ENCODE measurements around the gene NPBWR2.

Gene NPBWR2

GRCh38 chr20:64106981-64107735, at the start of gene NPBWR2:
NPBWR2 (minus strand) TSS chr20:64107565; CDS start chr20:64106831, 734 bp downstream.
- H3K4me3 ChIP-seq (ENCODE audit: low read depth, low read length), result no peak within 1 kb of the TSS
- no peak for DNase-seq (ENCODE audit: low read depth)

DNA sequence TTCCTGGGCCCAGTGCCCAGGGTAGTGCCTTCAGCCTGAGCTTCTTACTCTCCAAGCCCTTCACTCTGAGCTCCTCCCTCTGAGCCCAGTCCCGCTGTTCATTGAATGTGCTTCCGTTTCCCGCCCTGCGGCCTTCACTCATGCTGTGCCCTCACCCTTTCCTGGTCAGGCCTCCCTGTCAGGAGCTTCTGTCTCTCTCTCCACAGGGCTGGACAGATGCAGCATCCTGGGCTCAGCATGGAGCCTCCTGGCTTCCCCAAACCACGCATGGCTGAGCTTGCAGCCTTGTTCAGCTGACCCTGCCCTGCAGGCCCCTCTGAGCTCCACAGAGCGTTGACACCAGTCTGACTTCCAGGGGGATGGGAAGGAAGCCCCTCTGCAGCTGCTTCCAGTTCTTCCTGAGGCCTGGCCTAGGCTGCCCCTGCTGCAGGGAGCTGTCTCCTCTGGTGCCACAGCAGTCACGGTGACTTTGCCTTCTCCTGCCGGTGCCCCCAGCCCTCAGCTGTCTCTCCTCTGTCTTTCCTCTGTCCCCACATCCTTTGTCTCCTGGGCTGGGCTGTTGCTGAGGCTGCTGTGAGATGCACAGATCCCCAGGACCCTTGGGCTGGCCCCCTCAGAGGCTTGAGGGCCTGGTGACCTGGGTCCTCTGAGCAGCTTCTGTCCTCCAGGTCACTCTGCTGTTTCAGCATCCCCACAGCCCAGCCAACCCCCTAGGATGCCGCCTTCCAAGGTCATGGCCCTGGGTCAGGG, 48.9 kb upstream of the NPBWR2 start:
- no peak overlapping the region for H3K4me3 ChIP-seq (ENCODE audit: low read depth, low read length)
- no peak for DNase-seq (ENCODE audit: low read depth)

- DNase-seq (ENCODE audit: low read depth), result no peak
- no peak overlapping the region for H3K4me3 ChIP-seq (ENCODE audit: low read depth, low read length)
Observed at GRCh38 chr20:64155258-64156135, 48.1 kb upstream of the NPBWR2 start.

GRCh38 chr20:64154590-64155257, 47.4 kb upstream of the NPBWR2 start:
- H3K4me3 ChIP-seq (ENCODE audit: low read depth, low read length), result no peak overlapping the region
- DNase-seq (ENCODE audit: low read depth), result no peak

DNA sequence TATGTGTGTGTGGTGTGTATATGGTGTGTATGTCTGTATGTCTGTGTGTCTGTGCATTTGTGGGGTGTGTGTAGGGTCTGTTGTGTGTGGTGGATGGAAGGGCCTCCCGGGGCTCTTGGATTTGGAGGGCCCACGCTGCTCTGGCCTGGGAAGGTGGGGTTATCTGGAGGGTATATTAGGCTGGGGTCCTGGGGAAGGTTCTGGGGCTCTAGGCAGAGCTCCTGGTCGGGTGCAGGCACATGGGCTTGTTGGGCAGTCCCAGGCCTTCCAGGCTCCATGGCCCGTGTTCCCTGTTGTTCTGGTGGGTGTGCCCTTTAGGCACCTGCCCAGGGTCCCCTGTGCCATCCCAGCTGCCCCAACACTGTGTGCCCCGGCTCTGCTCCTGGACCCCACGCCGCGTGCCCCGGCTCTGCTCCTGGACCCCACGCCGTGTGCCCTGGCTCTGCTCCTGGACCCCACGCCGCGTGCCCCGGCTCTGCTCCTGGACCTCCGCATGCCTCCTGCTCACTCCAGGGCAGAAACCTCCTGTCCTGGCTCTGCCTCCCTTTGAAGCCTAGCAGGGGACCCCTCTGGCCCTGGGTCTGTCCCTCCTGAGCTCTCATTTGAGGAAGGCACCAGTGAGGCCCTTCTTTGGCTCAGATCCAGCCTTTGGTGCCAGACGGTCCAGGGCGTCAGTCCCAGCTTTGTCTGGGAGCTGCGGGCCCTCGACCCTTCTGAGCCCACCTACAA, 46.7 kb upstream of the NPBWR2 start:
- H3K4me3 ChIP-seq (ENCODE audit: low read depth, low read length), result no peak overlapping the region

GRCh38 chr20:64153410-64153809, 46.0 kb upstream of the NPBWR2 start:
- no peak overlapping the region for H3K4me3 ChIP-seq (ENCODE audit: low read depth, low read length)
- no peak for DNase-seq (ENCODE audit: low read depth)

More for the DNA sequence above, 46.7 kb upstream of the NPBWR2 start:
- no peak for DNase-seq (ENCODE audit: low read depth)

DNA sequence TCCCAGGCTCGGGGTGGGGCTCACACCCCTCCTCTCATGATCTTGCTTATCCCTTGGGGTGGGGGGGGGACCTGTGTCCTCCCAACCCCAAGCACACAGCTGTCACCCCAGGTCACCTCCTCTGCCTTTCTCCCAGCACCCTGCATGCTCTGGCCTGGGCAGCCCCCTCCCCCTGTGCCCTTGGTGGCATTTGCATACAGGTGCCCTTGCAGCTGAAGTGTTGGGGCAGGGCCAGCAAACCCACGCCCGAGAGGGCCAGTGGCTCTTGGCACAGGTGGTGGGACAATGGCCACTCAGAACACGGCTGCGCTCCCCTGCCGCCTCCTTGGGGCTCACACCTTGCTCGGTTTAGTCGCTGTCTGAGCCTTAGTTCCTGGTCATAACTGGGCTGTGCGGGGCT, 45.5 kb upstream of the NPBWR2 start:
- DNase-seq (ENCODE audit: low read depth), result no peak
- no peak overlapping the region for H3K4me3 ChIP-seq (ENCODE audit: low read depth, low read length)

GRCh38 chr20:64151633-64152530, 44.5 kb upstream of the NPBWR2 start:
- no peak for DNase-seq (ENCODE audit: low read depth)
- no peak overlapping the region for H3K4me3 ChIP-seq (ENCODE audit: low read depth, low read length)

- H3K4me3 ChIP-seq (ENCODE audit: low read depth, low read length), result no peak overlapping the region
- no peak for DNase-seq (ENCODE audit: low read depth)
Observed at GRCh38 chr20:64150756-64151632, 43.6 kb upstream of the NPBWR2 start.

DNA sequence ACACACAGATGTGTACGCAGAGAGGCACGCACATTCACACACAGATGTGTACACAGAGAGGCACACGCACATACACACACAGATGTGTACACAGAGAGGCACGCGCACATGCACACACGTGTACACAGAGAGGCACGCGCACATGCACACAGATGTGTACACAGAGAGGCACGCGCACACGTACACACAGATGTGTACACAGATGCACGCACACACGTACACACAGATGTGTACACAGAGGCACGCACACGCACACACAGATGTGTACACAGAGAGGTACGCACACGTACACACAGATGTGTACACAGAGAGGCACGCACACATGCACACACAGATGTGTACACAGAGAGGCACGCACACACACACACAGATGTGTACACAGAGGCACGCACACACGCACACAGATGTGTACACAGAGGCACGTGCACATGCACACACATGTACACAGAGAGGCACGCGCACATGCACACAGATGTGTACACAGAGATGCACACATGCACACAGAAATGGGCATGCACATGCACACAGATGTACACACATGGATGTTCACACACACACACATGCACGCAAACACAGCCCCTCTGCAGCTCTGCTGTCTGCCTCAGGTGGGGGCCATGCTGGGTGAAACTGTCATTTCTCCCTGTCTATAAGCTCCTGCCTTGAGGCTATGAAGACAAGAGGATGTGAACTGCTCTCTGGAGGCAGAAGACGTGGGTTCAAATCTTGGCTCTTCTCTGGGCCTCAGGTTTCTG, 42.6 kb upstream of the NPBWR2 start:
- H3K4me3 ChIP-seq (ENCODE audit: low read depth, low read length), result no peak overlapping the region

GRCh38 chr20:64149141-64149540, 41.8 kb upstream of the NPBWR2 start:
- no peak for DNase-seq (ENCODE audit: low read depth)
- no peak overlapping the region for H3K4me3 ChIP-seq (ENCODE audit: low read depth, low read length)

More for the DNA sequence above, 42.6 kb upstream of the NPBWR2 start:
- DNase-seq (ENCODE audit: low read depth), result no peak

GRCh38 chr20:64148581-64148980, 41.2 kb upstream of the NPBWR2 start:
- no peak overlapping the region for H3K4me3 ChIP-seq (ENCODE audit: low read depth, low read length)
- no peak for DNase-seq (ENCODE audit: low read depth)

GRCh38 chr20:64146936-64147477, 39.6 kb upstream of the NPBWR2 start:
- H3K4me3 ChIP-seq (ENCODE audit: low read depth, low read length), result no peak overlapping the region
- no peak for DNase-seq (ENCODE audit: low read depth)

GRCh38 chr20:64146301-64146935, 39.1 kb upstream of the NPBWR2 start:
- no peak for DNase-seq (ENCODE audit: low read depth)
- no peak overlapping the region for H3K4me3 ChIP-seq (ENCODE audit: low read depth, low read length)

GRCh38 chr20:64145458-64146300, 38.3 kb upstream of the NPBWR2 start:
- DNase-seq (ENCODE audit: low read depth), result no peak
- no peak overlapping the region for H3K4me3 ChIP-seq (ENCODE audit: low read depth, low read length)
